Heart right ventricle (tissue), 16 donors: Measurements from ENCODE around the gene PRRT4. TPM values are rescaled to one million over a fixed set of nuclear protein-coding genes. Genes with fewer than 3 reads are reported as not detected.
A peak's percentile ranks its signal among the peaks of the same experiment; 100 is the strongest.

Source experiments
- ATAC-seq, 8 donors: fragments of 200-7000 bp; cut with Tn5 transposase; one replicate each; pipeline ENCODE4 v1.9.1; 2020; ENCODE audit warnings: mild to moderate bottlenecking in 8 of 8, moderate library complexity in 8 of 8, moderate number of reproducible peaks in 1 of 8
- DNase-seq, 2 donors: peaks; one replicate each; pipeline ENCODE4 v3.0.0-alpha.2; 2020
- H3K27ac ChIP-seq, 10 donors: fragments of 200-600 bp; sonication (generic) in 2 of 10; one replicate each; pipeline versions ENCODE4 v1.5.0 to v1.8.0; 2020 to 2022; ENCODE audit warnings: mild to moderate bottlenecking in 3 of 10
- H3K27me3 ChIP-seq, 7 donors: fragments of 200-600 bp; one replicate each; pipeline ENCODE4 v1.8.0; 2021 to 2022; ENCODE audit warnings: mild to moderate bottlenecking in 2 of 7
- H3K36me3 ChIP-seq, 9 donors: fragments of 200-600 bp; sonication (generic) in 1 of 9; one replicate each; pipeline versions ENCODE4 v1.5.0 to v1.8.0; 2020 to 2022; ENCODE audit warnings: mild to moderate bottlenecking in 2 of 9
- H3K4me1 ChIP-seq, 9 donors: fragments of 200-600 bp; sonication (generic) in 1 of 9; one replicate each; pipeline versions ENCODE4 v1.5.0 to v1.8.0; 2020 to 2022; ENCODE audit warnings: mild to moderate bottlenecking in 4 of 9
- H3K4me3 ChIP-seq, 10 donors: fragments of 200-600 bp; sonication (generic) in 2 of 10; one replicate each; pipeline versions ENCODE4 v1.5.0 to v1.8.0; 2020 to 2022; ENCODE audit warnings: mild to moderate bottlenecking in 7 of 10, moderate library complexity in 2 of 10
- H3K9me3 ChIP-seq, 11 donors: fragments of 200-600 bp in 10 of 11; sonication (generic) in 2 of 11; one replicate each; pipeline versions ENCODE4 v1.5.0 to v1.8.0; 2013 to 2022; ENCODE audit warnings: mild to moderate bottlenecking in 2 of 11, control low read depth in 1 of 11, moderate library complexity in 1 of 11
- CTCF ChIP-seq, 9 donors: fragments of 200-600 bp; sonication (generic) in 2 of 9; IDR thresholded peaks; one replicate each; pipeline versions ENCODE4 v1.5.0 to v1.8.0; 2021 to 2022; ENCODE audit warnings: antibody characterized with exemption in 9 of 9, mild to moderate bottlenecking in 5 of 9, moderate library complexity in 1 of 9
- WGBS, 2 donors: extraction: QIAGEN DNeasy Blood & Tissue Kit; methylation state at CpG; one replicate each; pipeline ENCODE4 v1.1.7; 2013; ENCODE audit warnings: inconsistent platforms in 1 of 2; 5-methylcytosine and 5-hydroxymethylcytosine counted together
- intact Hi-C, 10 donors: fragments of 100-400 bp; cut with DNase I; formaldehyde crosslinking; loops; one replicate each; pipeline versions ENCODE4 v1.11.1 to v1.14.2; 2022
- polyA plus RNA-seq, 2 donors: library from polyadenylated mRNA; stranded (reverse); fragments of 200-250 nt; gene quantifications; one replicate each; pipeline ENCODE4 v1.2.3, GENCODE V29; 2013
- total RNA-seq, 10 donors: library from RNA; stranded (reverse); fragmentation: NEBNext Ultra II Directional in 3 of 10; extraction: Animal tissue kit (Norgen Biotek cat#: 25700) in 3 of 10; gene quantifications; one replicate each; pipeline versions ENCODE4 v1.2.1 to v1.2.4, GENCODE V29; 2021 to 2023
- donor health status: Arrhythmogenic right ventricular cardiomyopathy.
- donor health status: ischemic (EF 13 %, LVEDD 7.1; RV severe dilation, severe dysfunction).
- donor health status: healthy with polysubstance abuse.
- donor health status: DM: no; HTN: yes; CAD: no.
- donor health status: DM: no; HTN: no; CAD: no.
- donor health status: ischemic (EF 25% LVEDD 6.9; RV normal size, moderate dysfunction).
- donor health status: ischemic (EF 25% LVEDD 5.7; RV mildly dilated, moderate dysfunction).
- donor health status: healthy.
- donor health status: DM: yes; HTN: yes; CAD: no.
- donor health status: Ischemic cardiomyopathy.
- donor health status: ischemic (EF 35%, LVEDD 5.7; RV mildly dilated, moderate dysfunction).
- donor health status: nonischemic (EF 11% LVEDD 7.7; RV severe dilation, severe dysfunction).
- donor health status: DM: yes; HTN: yes; CAD: no.
- donor health status: PGD.
- donor health status: ischemic (EF 29% LVEDD 5.4; RV normal size, mild dysfunction).
- donor health status: nonischemic (EF 23%, LVEDD 6.1; RV moderate dilation, normal function).

PRRT4 gene
- total and polyA plus RNA-seq, 12 donors = 0.67 to 3.1 (median 2.0) TPM

- H3K4me3 ChIP-seq = no peak overlapping the region
- no peak overlapping the region for H3K27ac ChIP-seq
- no peak for TF ChIP-seq CTCF (IDR thresholded peaks at IDR 0.05)
- DNase-seq = no peak
- peaks cover 0 to 100% (median 76%) of the 10 kb centered on the region in 9 donors for H3K36me3 ChIP-seq
- 88 to 96% methylated on average over 3 of the region's 3 CpGs for WGBS, 2 donors
- no peak for ATAC-seq
- no peaks in the 10 kb centered on the region for H3K27me3 ChIP-seq
- no peaks in the 10 kb centered on the region for H3K4me1 ChIP-seq
- no peaks in the 10 kb centered on the region for H3K9me3 ChIP-seq
- intact Hi-C loops = no loop called here
Observed at GRCh38 chr7:128335730-128336129, 25.8 kb downstream of the PRRT4 start.

- H3K9me3 ChIP-seq = no peaks in the 10 kb centered on the region
- H3K36me3 ChIP-seq = peaks cover 0 to 99% (median 54%) of the 10 kb centered on the region in 9 donors
- intact Hi-C loops = loop anchor here in 1 of 10 donors (5.0 kb wide), 1 partner anchor 617 kb away; no protein-coding TSS in a partner anchor
- H3K27me3 ChIP-seq = no peaks in the 10 kb centered on the region
- H3K27ac ChIP-seq = peak overlapping the region; percentile 15 to 86 (median 78)
- H3K4me1 ChIP-seq = peaks cover 0 to 31% (median 10%) of the 10 kb centered on the region in 9 donors
- DNase-seq = no peak
- H3K4me3 ChIP-seq = no peak overlapping the region
- WGBS, 2 donors = 90% methylated on average over 9 of the region's 9 CpGs
- TF ChIP-seq CTCF (IDR thresholded peaks at IDR 0.05) = no peak
- peak in 1 of 8 donors; percentile 14 for ATAC-seq
Observed at GRCh38 chr7:128324368-128324680, 37.2 kb downstream of the PRRT4 start.

- WGBS, 2 donors = 54 to 58% methylated on average over 10 of the region's 10 CpGs
- peak in 1 of 2 donors; percentile 29 for DNase-seq
- peak; percentile 63 to 92 (median 84) for ATAC-seq
- peaks cover 0 to 31% (median 10%) of the 10 kb centered on the region in 9 donors for H3K4me1 ChIP-seq
- H3K27ac ChIP-seq = peak overlapping the region; percentile 15 to 86 (median 78)
- no peaks in the 10 kb centered on the region for H3K27me3 ChIP-seq
- H3K9me3 ChIP-seq = no peaks in the 10 kb centered on the region
- H3K36me3 ChIP-seq = peaks cover 0 to 99% (median 57%) of the 10 kb centered on the region in 9 donors
- intact Hi-C loops = loop anchor here in 1 of 10 donors (5.0 kb wide), 1 partner anchor 616 kb away; no protein-coding TSS in a partner anchor
- no peak overlapping the region for H3K4me3 ChIP-seq
- no peak for TF ChIP-seq CTCF (IDR thresholded peaks at IDR 0.05)
Observed at GRCh38 chr7:128323459-128324367, 37.8 kb downstream of the PRRT4 start.

GRCh38 chr7:128323040-128323439, 38.5 kb downstream of the PRRT4 start:
- DNase-seq (no peak), ATAC-seq (peak in 7 of 8 donors; percentile 7 to 53 (median 36))
- H3K4me3 ChIP-seq = no peak overlapping the region
- H3K27me3 ChIP-seq = no peaks in the 10 kb centered on the region
- peak overlapping the region; percentile 1 to 86 (median 78) for H3K27ac ChIP-seq
- no peaks in the 10 kb centered on the region for H3K9me3 ChIP-seq
- intact Hi-C loops = loop anchor here in 1 of 10 donors (5.0 kb wide), 1 partner anchor 616 kb away; no protein-coding TSS in a partner anchor
- peaks cover 0 to 99% (median 59%) of the 10 kb centered on the region in 9 donors for H3K36me3 ChIP-seq
- H3K4me1 ChIP-seq = peaks cover 0 to 31% (median 10%) of the 10 kb centered on the region in 9 donors
- no peak for TF ChIP-seq CTCF (IDR thresholded peaks at IDR 0.05)
